GM18517 (cell line): Measurements from ENCODE around the gene C1orf74.

Experiments used
- ATAC-seq: cut with Tn5 transposase; IDR thresholded peaks from one replicate; pipeline ENCODE4 v1.9.1; 2021; ENCODE audit warnings: mild to moderate bottlenecking, moderate library complexity; ENCODE audit not compliant: unreplicated experiment

The C1orf74 gene

DNA sequence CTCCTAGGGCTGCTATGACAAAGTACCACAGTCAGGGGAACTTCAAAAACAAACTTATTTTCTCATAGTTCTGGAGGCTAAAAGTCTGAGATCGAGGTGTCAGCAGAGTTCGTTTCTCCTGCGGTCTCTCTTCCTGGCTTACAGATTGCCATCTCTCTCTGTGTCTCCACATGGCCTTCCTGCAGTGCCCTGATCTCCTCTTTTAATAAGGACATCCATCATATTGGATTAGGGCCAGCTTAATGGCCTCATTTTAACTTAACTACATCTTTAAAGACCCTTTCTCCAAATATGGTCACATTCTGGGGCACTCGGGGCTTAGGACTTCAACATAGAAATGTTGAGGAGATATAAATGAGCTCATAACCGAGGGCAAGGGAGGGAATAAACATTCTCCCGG is 12.2 kb downstream of the C1orf74 start:
- ATAC-seq: no peak

DNA sequence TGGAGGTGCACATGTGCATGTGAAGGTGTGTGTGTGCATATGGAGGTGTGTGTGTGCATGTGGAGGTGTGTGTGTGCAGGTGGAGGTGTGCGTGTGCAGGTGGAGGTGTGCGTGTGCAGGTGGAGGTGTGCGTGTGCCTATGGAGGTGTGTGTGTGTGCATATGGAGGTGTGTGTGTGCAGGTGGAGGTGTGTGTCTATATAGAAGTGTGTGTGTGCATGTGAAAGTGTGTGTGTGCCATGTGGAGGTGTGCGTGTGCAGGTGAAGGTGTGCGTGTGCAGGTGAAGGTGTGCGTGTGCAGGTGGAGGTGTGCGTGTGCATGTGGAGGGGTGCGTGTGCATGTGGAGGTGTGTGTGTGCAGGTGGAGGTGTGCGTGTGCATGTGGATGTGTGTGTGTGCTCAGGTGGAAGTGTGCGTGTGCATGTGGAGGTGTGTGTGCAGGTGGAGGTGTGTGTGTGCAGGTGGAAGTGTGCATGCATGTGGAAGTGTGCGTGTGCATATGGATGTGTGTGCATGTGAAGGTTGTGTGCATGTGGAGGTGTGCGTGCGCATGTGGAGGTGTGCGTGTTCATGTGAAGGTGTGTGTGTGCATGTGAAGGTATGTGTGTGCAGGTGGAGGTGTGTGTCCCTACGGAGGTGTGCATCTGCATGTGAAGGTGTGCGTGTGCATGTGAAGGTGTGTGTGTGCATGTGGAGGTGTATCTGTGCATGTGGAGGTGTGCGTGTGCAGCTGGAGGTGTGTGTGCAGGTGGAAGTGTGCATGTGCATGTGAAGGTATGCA is 13.5 kb downstream of the C1orf74 start:
- ATAC-seq: no peak

DNA sequence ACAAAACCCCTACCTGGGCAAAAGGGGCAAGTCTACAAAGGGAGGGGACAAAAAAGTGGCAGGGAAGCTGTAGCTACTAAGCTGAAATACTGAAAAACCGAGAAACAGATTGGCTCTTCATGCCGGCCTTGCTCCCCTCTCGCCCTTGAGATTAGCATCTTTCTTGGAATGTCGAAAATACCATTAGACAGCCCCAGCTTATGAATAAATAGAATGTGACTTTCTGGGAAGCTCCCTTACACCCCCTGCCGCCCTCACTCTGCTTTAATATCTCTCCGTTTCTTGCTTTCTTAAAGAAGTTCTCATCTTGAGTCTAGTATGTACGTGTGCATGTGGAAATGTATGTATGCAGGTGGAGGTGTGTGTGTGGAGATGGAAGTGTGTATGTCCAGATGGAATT is 14.4 kb downstream of the C1orf74 start:
- no peak for ATAC-seq

GRCh38 chr1:209769171-209769904 is 15.0 kb downstream of the C1orf74 start:
- ATAC-seq: peak; percentile 78

- ATAC-seq: peak; percentile 80
Measured at GRCh38 chr1:209768354-209768774, 16.0 kb downstream of the C1orf74 start.

GRCh38 chr1:209767706-209768105 is 16.7 kb downstream of the C1orf74 start:
- no peak for ATAC-seq

DNA sequence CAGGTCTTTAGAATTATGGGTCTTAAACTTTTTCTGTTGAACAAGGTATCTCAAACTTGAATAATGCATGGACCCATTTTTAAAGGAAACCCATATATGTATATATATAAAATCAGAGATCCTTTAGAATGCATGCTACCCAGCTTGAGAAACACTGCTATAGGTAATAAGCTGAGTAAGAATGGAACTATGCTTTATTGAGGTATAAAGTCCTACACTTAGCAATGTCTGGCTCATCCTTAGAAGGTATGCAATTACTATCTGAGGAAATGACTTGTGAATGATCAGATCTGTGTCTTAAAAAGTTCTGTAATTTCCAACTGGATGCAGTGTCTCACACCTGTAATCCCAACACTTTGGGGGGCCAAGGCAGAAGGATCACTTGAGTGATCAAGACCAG is 17.3 kb downstream of the C1orf74 start:
- no peak for ATAC-seq

GRCh38 chr1:209766051-209766450 is 18.3 kb downstream of the C1orf74 start:
- no peak for ATAC-seq

- no peak for ATAC-seq
Measured at GRCh38 chr1:209761011-209761635, 23.2 kb downstream of the C1orf74 start.

GRCh38 chr1:209759829-209760359 is 24.5 kb downstream of the C1orf74 start:
- no peak for ATAC-seq

- no peak for ATAC-seq
Measured at GRCh38 chr1:209758400-209758799, 26.0 kb downstream of the C1orf74 start.

- ATAC-seq: peak; percentile 34
Measured at GRCh38 chr1:209756615-209757445, 27.5 kb downstream of the C1orf74 start.

DNA sequence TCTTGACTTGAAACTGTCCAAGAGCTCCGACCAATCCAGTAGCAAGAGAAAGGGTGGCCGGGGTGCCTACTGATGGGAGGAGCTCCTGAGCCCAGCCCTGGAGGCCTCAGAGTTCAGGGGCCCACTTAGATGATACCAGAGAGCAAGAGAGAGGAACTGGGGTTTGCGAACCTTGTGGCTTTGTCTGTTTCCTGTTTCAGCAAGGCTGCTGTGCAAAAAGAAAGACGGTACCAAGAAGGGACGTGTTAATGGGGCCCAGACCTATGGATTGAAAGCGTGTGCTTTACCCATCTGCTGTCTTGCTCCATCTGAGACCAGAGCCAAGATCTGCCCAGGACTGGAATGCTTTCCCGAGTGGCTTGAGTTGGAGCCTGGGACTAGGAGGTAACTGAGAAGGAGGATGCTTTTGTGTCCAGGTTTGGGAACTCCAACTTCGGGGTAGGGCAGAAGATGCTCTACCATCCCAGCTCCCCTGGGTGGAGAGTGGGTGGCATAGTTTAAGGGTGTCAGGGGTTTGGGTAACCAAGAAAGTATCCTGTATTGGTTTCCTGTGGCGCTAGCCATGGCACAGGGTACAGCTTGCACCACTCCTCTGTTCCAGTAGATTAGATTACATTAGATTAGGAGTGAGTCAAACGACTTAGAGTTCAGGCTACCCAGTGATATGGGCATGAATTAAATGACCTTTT is 28.3 kb downstream of the C1orf74 start, which contains the start of gene TRAF3IP3:
Gene TRAF3IP3, plus strand, starts transcription at position 128 of the 689 bp plus-strand sequence. CDS start 3,987 bp downstream, outside the sequence.
- ATAC-seq: peak; percentile 76

DNA sequence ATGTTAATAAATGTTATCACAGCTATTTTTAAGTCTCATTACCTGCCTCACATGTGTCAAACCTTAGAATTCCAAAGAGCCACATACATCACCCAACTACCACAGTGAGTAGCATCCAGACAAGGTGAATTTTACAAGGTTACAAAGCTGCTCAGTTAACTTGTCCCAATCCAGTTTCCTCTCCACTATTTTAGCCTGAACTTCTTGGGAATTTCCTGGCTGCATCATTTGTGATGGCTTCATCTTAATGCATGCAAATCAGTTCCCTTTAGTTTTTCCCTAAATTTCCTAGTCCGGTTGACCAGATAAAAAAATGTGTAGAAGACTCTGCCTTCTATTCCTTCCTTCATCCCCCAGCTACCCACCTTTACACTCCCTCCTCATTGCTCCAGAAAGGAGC is 29.1 kb downstream of the C1orf74 start:
- no peak for ATAC-seq

GRCh38 chr1:209752890-209753289 is 31.5 kb downstream of the C1orf74 start:
- no peak for ATAC-seq

DNA sequence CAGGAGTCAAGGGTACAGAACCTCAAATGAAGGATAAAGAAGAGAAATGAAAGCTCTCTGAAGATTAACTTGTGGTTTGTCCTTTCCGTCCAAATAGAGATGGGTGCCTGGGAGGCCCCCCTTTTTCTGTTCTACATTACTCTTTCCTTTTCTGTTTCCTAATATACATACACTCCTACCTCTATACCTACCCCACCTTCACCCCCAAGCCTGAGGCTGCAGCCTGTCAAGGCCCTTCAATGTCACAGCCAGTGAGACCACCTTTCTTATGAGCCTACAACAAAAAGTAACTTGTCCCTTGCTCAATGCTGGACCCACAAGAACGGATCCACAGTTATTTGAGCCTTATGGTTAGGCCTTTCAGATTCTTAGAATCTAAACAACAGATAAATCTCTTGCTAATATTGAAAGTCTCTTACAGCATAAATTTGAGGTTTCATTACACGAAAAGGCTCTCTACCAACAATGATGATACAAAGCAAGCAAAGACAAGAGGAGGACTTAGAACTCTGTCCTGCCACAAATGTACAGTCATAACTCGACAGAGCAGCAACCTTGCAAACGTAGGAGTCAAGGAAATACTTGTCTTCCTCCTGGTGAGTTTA is 32.6 kb downstream of the C1orf74 start:
- peak; percentile 50 for ATAC-seq

GRCh38 chr1:209749670-209750323 is 34.6 kb downstream of the C1orf74 start:
- ATAC-seq: no peak

DNA sequence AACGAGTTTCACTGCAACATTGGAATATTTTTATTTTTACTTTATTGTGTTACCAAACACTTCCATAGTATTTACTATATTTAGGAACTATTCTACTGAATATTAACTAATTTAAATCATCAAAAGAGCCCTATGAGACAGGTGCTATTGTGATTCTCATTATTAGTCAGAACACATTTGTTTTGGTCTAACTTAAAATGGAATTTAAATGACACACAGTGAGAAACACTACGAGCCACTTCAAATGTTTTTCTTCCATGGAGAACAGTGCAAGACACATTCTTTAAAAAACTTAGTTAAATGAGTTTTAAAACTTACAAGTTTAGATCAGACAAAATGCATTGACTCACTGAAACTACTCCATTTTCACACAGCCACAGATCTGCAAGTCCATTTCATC is 35.2 kb downstream of the C1orf74 start:
- ATAC-seq: no peak

- ATAC-seq: no peak
Measured at GRCh38 chr1:209748620-209749019, 35.7 kb downstream of the C1orf74 start.
